DMS153 treated with DMSO at 0.1 percent for 48 hours (cell line): ENCODE measurements around the gene DNER.

ENCODE experiments used
- DNase-seq: peaks from one replicate; lab custom pipeline; 2025; ENCODE audit not compliant: unreplicated experiment; lab: John Stamatoyannopoulos, UW

Gene DNER

GRCh38 chr2:229672021-229672420, 42.3 kb downstream of the DNER start:
- no peak for DNase-seq

- DNase-seq: no peak
Observed at GRCh38 chr2:229669841-229670240, 44.5 kb downstream of the DNER start.

- DNase-seq: no peak
Observed at GRCh38 chr2:229666811-229667210, 47.5 kb downstream of the DNER start.

GRCh38 chr2:229665158-229665557, 49.2 kb downstream of the DNER start:
- no peak for DNase-seq

- no peak for DNase-seq
Observed at GRCh38 chr2:229661478-229661877, 52.9 kb downstream of the DNER start.

- DNase-seq: no peak
Observed at GRCh38 chr2:229660951-229661350, 53.4 kb downstream of the DNER start.

GRCh38 chr2:229660391-229660790, 54.0 kb downstream of the DNER start:
- DNase-seq: no peak

GRCh38 chr2:229658004-229658403, 56.4 kb downstream of the DNER start:
- DNase-seq: no peak

GRCh38 chr2:229654437-229654836, 59.9 kb downstream of the DNER start:
- no peak for DNase-seq

- no peak for DNase-seq
Observed at GRCh38 chr2:229653531-229653930, 60.8 kb downstream of the DNER start.

GRCh38 chr2:229652796-229653195, 61.6 kb downstream of the DNER start:
- DNase-seq: no peak

GRCh38 chr2:229650901-229651300, 63.5 kb downstream of the DNER start:
- no peak for DNase-seq

GRCh38 chr2:229650059-229650458, 64.3 kb downstream of the DNER start:
- DNase-seq: no peak

GRCh38 chr2:229646186-229646723, 68.1 kb downstream of the DNER start:
- DNase-seq: no peak

- no peak for DNase-seq
Observed at GRCh38 chr2:229642371-229642770, 72.0 kb downstream of the DNER start.

- DNase-seq: no peak
Observed at GRCh38 chr2:229641676-229642075, 72.7 kb downstream of the DNER start.

- DNase-seq: no peak
Observed at GRCh38 chr2:229640636-229641035, 73.7 kb downstream of the DNER start.

- no peak for DNase-seq
Observed at GRCh38 chr2:229636571-229636970, 77.8 kb downstream of the DNER start.

- no peak for DNase-seq
Observed at GRCh38 chr2:229635371-229635680, 79.0 kb downstream of the DNER start.

- no peak for DNase-seq
Observed at GRCh38 chr2:229634601-229635370, 79.6 kb downstream of the DNER start.

GRCh38 chr2:229633556-229633955, 80.8 kb downstream of the DNER start:
- no peak for DNase-seq

- DNase-seq: no peak
Observed at GRCh38 chr2:229629039-229629438, 85.3 kb downstream of the DNER start.

GRCh38 chr2:229627728-229628127, 86.6 kb downstream of the DNER start:
- no peak for DNase-seq
